Fibroblast of villous mesenchyme (primary cell): ENCODE data around the gene RAP1GDS1. TPM values are rescaled to one million over a fixed set of nuclear protein-coding genes. Genes with fewer than 3 reads are reported as not detected.

ENCODE experiments used
- DNase-seq: peaks from one replicate; pipeline ENCODE4 v3.0.0-alpha.2; 2010; ENCODE audit warnings: low read depth
- H3K4me3 ChIP-seq: 2 replicates; pipeline ENCODE4 v1.5.1; 2011; ENCODE audit warnings: low read depth, mild to moderate bottlenecking, low read length
- total RNA-seq: library from RNA; depleted of rRNA; stranded (reverse); fragments of >200 nt; gene quantifications from 2 replicates; pipeline ENCODE4 v1.2.3, GENCODE V29; 2012
- TF ChIP-seq, protein P1 (sequence below): IDR thresholded peaks from 2 replicates; pipeline ENCODE4 v1.5.1; 2012; ENCODE audit warnings: low read depth, mild to moderate bottlenecking, low read length; ENCODE audit not compliant: insufficient read depth

RAP1GDS1 gene
- total RNA-seq, 1 donor = 82.5 TPM

- TF ChIP-seq, protein P1, sequence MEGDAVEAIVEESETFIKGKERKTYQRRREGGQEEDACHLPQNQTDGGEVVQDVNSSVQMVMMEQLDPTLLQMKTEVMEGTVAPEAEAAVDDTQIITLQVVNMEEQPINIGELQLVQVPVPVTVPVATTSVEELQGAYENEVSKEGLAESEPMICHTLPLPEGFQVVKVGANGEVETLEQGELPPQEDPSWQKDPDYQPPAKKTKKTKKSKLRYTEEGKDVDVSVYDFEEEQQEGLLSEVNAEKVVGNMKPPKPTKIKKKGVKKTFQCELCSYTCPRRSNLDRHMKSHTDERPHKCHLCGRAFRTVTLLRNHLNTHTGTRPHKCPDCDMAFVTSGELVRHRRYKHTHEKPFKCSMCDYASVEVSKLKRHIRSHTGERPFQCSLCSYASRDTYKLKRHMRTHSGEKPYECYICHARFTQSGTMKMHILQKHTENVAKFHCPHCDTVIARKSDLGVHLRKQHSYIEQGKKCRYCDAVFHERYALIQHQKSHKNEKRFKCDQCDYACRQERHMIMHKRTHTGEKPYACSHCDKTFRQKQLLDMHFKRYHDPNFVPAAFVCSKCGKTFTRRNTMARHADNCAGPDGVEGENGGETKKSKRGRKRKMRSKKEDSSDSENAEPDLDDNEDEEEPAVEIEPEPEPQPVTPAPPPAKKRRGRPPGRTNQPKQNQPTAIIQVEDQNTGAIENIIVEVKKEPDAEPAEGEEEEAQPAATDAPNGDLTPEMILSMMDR = no peak
Observed at GRCh38 chr4:98466868-98467599, 205.8 kb downstream of the RAP1GDS1 start.

DNA sequence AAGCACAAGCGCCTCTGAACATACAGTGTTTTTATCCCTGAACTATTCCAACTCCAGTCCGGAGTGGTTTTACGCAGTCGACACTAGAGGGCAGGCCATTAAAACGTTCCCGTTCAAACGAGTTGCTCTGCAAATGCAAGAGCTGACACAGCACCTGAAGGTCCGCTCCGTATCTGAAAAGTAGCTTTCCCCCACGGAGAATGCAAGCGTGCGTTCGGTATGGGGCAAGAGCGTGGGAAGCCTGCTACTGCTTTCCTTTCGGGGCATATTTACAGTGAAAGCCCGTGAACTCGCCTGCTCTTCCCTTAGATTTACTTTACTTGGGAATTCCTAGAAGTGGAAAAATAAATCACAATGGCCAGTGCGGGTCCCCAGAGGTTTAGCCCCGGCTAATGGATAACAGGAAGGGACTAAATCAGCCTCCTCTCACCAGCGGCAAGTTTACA lies 206.5 kb downstream of the RAP1GDS1 start:
- TF ChIP-seq, protein P1 = peak; percentile 85
- H3K4me3 ChIP-seq = peak overlapping the region; percentile 55
- DNase-seq = peak; percentile 95

More at GRCh38 chr4:98466868-98467599, 205.8 kb downstream of the RAP1GDS1 start:
- no peak for DNase-seq
- H3K4me3 ChIP-seq = no peak overlapping the region

GRCh38 chr4:98468709-98469108 lies 207.5 kb downstream of the RAP1GDS1 start:
- DNase-seq = no peak
- TF ChIP-seq, protein P1 = no peak
- H3K4me3 ChIP-seq = no peak overlapping the region

DNA sequence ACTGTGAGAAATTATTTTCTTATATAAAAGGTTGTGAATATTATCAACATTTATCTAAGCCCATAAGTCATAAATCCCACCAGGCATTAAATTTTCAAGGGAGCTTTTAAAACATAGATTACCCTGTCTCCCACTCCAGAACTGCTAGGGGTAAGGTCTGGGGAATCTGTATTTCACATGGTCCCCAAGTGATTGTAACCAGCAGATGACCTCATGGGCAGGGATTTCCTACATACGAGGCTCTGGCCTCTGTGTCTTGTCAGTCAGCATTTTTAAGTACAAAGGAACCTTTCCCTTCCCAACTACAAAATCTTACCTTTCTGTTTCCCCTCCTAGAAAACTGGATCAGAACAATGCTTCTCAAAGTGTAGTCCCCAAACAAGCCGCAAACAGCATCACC lies 208.6 kb downstream of the RAP1GDS1 start:
- peak; percentile 34 for DNase-seq
- TF ChIP-seq, protein P1 = no peak
- no peak overlapping the region for H3K4me3 ChIP-seq

DNA sequence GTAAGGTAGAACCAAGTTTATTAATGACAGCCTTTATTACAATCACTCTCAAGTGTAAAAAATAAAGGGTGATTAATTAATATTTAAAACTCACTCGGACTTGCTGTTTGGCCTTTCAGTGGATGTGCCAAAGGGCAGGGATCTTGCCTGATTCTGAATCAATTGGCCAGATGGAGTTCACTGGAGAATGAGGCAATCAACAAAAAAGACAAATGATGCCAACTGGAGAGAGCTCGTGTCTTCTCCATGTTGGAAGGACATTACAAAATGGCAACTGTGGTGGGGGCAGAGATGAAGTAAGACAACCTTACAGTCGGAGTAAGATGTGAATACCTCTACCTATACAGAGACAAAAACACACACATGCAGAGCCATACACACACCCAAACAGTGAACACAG lies 209.2 kb downstream of the RAP1GDS1 start:
- H3K4me3 ChIP-seq = no peak overlapping the region
- no peak for DNase-seq

DNA sequence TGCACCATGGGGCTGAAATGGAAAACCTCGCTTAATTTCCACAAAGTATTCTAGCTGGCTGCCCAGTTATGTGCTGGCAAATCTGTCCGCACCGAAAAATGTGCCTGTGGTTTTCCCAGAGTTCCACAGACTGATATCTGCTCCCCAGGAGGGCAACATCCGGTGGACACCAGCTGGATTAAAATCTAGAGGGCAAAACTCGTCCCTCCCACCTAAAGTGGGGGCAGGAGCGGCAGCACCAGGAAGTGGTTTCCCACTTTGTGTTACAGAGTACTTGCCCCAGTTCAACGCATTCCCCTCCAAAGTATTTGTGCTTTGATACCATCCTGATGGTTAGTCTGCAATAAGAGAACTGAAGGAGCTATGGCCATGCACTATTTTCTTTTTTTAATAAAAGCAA lies 209.6 kb downstream of the RAP1GDS1 start:
- TF ChIP-seq, protein P1 = no peak
- DNase-seq = no peak
- no peak overlapping the region for H3K4me3 ChIP-seq

More for the DNA sequence above, 209.2 kb downstream of the RAP1GDS1 start:
- TF ChIP-seq, protein P1 = no peak
